GM12892 (cell line): Measurements from ENCODE around the gene PLEKHN1.

ENCODE experiments used
- DNase-seq: peaks from one replicate; pipeline ENCODE4 v3.0.0; 2011; ENCODE audit not compliant: insufficient read length
- FAIRE-seq: peaks from 2 replicates; lab custom pipeline; 2011; peaks lifted over from hg19 to GRCh38; lab: Jason Lieb, UNC
- POLR2A ChIP-seq: IDR thresholded peaks from 2 replicates; pipeline ENCODE4 v1.6.1; 2011; ENCODE audit warnings: low read depth, low read length, control low read depth
- POLR2AphosphoS5 ChIP-seq: IDR thresholded peaks from 2 replicates; pipeline ENCODE4 v1.6.1; 2011; ENCODE audit warnings: low read depth, low read length, control low read depth
- TAF1 ChIP-seq: IDR thresholded peaks from 2 replicates; pipeline ENCODE4 v1.6.1; 2011; ENCODE audit warnings: low read depth, mild to moderate bottlenecking, control low read depth, low read length, borderline replicate concordance

The PLEKHN1 gene

GRCh38 chr1:969260-969855 lies 3.1 kb downstream of the PLEKHN1 start:
- FAIRE-seq: peak; percentile 51
- DNase-seq: no peak
- TF ChIP-seq POLR2A: no peak
- TF ChIP-seq TAF1: no peak
- TF ChIP-seq POLR2AphosphoS5: no peak

DNA sequence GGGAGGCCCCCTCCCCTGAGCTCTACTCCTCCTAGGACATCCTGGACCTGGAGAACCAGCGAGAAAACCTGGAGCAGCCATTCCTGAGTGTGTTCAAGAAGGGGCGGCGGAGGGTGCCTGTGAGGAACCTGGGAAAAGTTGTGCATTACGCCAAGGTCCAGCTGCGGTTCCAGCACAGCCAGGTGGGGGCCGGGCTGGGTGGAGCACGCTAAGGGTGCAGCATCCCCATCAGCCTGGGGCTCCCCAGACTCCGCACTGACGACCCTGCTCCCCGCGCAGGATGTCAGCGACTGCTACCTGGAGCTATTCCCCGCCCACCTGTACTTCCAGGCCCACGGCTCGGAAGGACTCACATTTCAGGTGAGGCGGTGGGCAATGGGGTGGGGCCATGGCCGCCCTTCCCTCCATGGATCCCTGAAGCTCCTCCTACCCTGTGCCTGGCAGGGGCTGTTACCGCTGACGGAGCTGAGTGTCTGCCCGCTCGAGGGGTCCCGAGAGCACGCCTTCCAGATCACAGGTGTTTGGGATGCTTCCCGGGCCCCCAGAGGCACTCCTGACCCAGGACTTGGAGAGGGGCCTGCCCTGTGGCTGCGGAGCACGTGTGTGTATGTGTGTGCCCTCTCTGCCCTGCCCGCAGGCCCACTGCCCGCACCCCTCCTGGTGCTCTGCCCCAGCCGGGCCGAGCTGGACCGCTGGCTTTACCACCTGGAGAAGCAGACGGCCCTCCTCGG lies 4.1 kb downstream of the PLEKHN1 start:
- DNase-seq: no peak
- FAIRE-seq: no peak
- TF ChIP-seq POLR2A (no peak), TAF1 (no peak), POLR2AphosphoS5 (no peak)

DNA sequence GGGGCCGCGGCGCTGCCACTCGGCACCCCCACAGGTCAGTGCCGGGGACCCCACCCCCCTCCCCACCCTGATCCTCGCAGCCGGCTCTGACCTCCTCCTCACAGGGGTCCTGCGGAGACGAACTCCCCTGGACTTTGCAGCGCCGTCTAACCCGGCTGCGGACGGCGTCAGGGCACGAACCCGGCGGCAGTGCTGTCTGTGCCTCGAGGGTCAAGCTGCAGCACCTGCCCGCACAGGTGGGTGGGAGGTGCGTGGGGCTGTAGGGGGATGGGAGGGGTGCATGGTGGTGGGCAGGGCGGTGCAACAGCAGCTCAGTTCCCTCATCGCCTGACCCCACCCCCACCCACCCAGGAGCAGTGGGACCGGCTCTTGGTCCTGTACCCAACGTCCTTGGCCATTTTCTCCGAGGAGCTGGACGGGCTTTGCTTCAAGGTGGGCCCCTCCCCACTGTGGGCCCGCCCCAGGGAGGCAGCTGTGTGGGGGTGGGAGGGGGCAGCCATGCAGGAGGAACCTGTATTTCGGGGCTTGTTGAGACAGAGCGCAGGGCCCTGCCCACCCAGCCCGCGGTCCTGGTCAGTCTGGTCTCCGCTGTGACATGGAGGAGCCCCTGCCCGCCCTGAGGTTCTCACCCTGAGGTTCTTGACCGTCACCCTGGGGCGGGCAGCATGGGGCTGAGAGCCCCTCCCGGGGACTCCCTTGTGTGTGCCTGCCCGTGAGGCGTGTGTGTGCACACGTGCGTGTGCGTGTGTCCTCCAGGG lies 4.9 kb downstream of the PLEKHN1 start:
- FAIRE-seq: no peak
- no peak for DNase-seq
- no peak for TF ChIP-seq POLR2AphosphoS5
- TF ChIP-seq TAF1: no peak
- TF ChIP-seq POLR2A: no peak

- no peak for FAIRE-seq
- no peak for DNase-seq
- TF ChIP-seq POLR2AphosphoS5 (no peak), TAF1 (no peak), POLR2A (no peak)
Measured at GRCh38 chr1:971751-972506, 5.6 kb downstream of the PLEKHN1 start.

DNA sequence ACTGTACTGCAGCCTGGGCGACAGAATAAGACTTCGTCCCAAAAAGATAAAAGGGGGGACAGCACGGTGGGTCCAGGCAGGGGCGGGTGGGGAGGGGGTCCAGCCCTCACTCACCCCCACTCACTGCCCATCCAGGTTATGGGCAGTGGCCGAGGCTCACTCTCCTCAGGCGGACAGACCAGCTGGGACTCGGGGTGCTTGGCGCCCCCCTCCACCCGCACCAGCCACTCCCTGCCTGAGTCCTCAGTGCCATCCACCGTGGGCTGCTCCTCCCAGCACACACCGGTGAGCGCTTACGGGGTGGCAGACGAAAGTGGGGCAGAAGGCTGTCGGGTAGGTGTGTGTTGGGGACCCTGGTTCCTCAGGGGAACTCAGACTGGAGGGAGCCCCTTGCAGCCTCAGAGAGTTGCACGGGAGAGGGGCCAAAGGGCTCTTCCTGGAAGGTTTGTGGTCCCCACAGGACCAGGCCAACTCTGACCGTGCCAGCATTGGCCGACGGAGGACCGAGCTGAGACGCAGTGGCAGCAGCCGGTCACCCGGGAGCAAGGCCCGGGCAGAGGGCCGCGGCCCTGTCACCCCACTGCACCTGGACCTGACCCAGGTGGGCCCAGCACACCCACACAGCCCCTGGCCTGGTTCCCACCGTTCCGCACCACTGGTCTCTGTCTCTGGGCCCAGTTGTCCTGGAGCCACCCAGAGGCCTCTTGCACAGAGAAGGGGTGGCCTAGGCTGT lies 6.6 kb downstream of the PLEKHN1 start:
- TF ChIP-seq POLR2AphosphoS5 (no peak), TAF1 (no peak), POLR2A (no peak)
- FAIRE-seq (no peak), DNase-seq (no peak)

GRCh38 chr1:973459-974292 lies 7.4 kb downstream of the PLEKHN1 start:
- FAIRE-seq: no peak
- TF ChIP-seq POLR2AphosphoS5: no peak

DNA sequence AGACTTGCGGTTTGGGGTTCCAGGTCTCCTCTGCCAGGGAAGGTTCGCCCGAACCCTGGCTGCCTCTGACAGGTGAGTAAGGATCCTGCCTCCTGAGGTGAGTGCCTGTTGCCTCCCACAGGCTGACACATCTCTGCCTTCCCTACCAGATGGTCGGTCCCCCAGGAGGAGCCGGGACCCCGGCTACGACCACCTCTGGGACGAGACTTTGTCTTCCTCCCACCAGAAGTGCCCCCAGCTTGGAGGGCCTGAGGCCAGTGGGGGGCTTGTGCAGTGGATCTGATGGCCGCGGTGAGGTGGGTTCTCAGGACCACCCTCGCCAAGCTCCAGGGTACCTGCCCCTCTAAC lies 8.0 kb downstream of the PLEKHN1 start:
- TF ChIP-seq POLR2A (no peak), POLR2AphosphoS5 (no peak), TAF1 (no peak)
- FAIRE-seq: no peak
- DNase-seq: no peak

More at GRCh38 chr1:973459-974292, 7.4 kb downstream of the PLEKHN1 start:
- no peak for DNase-seq

DNA sequence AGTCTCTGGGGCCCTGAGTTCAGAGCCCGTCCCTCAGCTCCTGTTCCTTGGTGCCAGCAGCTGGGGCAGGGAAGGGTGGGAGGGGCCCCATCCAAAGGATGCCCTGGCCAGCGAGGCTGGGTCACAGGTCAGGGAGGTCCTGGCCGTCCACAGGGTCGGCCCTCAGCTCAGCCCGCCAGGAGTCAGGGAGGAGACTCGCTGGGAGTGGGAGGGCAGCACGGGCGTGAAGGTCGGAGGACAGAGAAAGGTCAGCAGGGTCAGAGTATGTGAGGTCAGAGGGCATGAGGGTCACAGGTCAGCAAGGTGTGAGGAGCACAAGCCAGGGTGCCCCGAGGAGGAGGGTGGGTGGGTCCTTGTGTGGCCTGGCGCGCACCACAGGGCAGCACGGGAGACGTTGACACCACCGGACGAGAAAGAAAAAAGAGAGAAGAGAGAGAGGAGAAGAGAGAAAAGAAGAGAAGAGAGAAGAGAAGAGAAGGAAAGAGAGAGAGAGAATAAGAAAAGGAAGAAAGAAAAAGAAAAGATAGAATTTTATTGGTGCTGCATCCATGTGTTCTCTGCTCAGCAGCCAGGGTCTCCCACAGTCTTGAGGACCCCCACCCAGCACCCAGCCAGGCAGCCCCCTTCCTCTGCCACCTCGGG lies 8.5 kb downstream of the PLEKHN1 start:
- no peak for FAIRE-seq
- TF ChIP-seq TAF1: no peak
- TF ChIP-seq POLR2A: no peak
- no peak for TF ChIP-seq POLR2AphosphoS5
- no peak for DNase-seq

DNA sequence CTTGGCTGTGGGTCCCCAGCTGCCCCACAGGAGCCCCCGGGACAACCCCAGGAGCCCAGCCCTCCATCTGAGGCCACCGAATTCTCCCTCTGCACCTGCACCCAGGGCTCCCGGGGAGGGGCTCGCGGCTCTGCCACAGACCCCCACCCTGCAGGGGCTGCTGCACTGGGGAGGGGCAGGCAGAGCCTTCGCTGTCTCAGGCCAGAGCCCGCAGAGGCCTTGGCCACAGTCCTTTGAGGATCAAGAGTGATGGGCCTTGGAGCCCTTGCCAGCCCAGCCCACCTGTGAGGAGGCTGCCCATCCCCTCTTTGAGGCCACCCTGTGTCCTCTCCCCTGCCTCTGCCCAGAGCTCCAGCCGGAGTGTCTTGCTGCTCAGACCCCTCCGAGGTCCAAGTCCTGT lies 9.1 kb downstream of the PLEKHN1 start:
- TF ChIP-seq POLR2A (no peak), POLR2AphosphoS5 (no peak), TAF1 (no peak)
- FAIRE-seq: no peak

More for the DNA sequence above, 9.1 kb downstream of the PLEKHN1 start:
- DNase-seq: no peak
